ENCODE measurements around the gene TRIM44.
"Not testable (repeated sequence)": the region's sequence is repeated elsewhere in the genome, so short reads cannot be mapped to it uniquely, and the experiment has no call there.

Gene TRIM44

DNA sequence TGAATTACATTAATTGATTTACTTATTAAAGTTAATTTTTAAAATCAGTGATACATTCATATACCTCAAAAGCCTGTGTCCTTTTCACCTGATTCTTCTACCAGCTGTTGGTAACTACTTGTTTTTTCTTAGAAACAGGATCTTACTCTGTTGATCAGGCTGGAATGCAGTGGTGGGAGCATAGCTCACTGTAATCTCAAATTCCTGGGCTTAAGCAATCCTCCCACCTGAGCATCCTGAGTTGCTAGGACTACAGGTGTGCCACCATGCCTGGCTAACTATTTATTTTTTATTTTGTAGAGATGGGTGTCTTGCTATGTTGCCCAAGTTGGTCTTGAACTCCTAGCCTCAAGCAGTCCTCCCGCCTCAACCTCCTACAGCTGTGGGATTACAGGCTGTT lies 4.7 kb downstream of the TRIM44 start:
- Histone ChIP-seq H2AFZ (ENCODE audit: low read length) (no peak overlapping the region), H3K4me2 (ENCODE audit: low read depth, low read length, poor library complexity, severe bottlenecking) (peak overlapping the region; percentile 28), H3K9me3 (ENCODE audit: insufficient read depth, low read depth, low read length) (peaks cover 5% of the 10 kb centered on the region; the same call in 1 of the 2 replicates), H3F3A (ENCODE audit: low read depth) (0 out of 2 replicates have a peak, but pooled peaks cover 3% of the 10 kb centered on the region), H3K36me3 (ENCODE audit: insufficient read depth, low read length) (no peaks in the 10 kb centered on the region; the same call in 1 of the 2 replicates), H3K27me3 (ENCODE audit: insufficient read depth, low read length, poor library complexity, severe bottlenecking) (no peaks in the 10 kb centered on the region), H3K79me2 (ENCODE audit: insufficient read depth, low read length) (peaks cover 85% of the 10 kb centered on the region), H3K9ac (ENCODE audit: low read depth, low read length, poor library complexity, severe bottlenecking) (no peak overlapping the region), H3K9me2 (replicated peaks; ENCODE audit: low read depth, low read length) (no peaks in the 10 kb centered on the region), H4K20me1 (ENCODE audit: insufficient read depth, low read length, poor library complexity, severe bottlenecking) (peaks cover 17% of the 10 kb centered on the region), H3K4me1 (ENCODE audit: insufficient read depth, low read length, poor library complexity, severe bottlenecking) (peaks cover 36% of the 10 kb centered on the region), H3K4me3 (ENCODE audit: low read length, poor library complexity, severe bottlenecking) (no peak overlapping the region)
- TF ChIP-seq EZH2phosphoT487 (IDR thresholded peaks at IDR 0.05; ENCODE audit: borderline replicate concordance) = no peak
- TF ChIP-seq, protein P1, sequence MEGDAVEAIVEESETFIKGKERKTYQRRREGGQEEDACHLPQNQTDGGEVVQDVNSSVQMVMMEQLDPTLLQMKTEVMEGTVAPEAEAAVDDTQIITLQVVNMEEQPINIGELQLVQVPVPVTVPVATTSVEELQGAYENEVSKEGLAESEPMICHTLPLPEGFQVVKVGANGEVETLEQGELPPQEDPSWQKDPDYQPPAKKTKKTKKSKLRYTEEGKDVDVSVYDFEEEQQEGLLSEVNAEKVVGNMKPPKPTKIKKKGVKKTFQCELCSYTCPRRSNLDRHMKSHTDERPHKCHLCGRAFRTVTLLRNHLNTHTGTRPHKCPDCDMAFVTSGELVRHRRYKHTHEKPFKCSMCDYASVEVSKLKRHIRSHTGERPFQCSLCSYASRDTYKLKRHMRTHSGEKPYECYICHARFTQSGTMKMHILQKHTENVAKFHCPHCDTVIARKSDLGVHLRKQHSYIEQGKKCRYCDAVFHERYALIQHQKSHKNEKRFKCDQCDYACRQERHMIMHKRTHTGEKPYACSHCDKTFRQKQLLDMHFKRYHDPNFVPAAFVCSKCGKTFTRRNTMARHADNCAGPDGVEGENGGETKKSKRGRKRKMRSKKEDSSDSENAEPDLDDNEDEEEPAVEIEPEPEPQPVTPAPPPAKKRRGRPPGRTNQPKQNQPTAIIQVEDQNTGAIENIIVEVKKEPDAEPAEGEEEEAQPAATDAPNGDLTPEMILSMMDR (conservative IDR thresholded peaks at IDR 0.05; ENCODE audit: low read length) = no peak

DNA sequence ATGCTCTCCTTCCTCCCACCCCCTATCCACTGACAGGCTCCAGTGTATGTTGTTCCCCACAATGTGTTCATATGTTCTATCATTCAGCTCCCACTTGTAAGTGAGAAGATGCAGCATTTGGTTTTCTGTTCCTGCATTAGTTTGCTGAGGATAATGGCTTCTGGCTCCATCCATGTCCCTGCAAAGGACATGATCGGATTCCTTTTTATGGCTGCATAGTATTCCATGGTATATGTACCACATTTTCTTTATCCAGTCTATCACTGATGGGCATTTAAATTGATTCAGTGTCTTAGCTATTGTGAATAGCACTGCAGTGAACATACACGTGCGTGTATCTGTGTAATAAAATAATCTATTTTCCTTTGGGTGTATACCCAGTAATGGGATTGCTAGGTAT lies 5.8 kb downstream of the TRIM44 start:
- peaks cover 42% of the 10 kb centered on the region for H3K4me1 ChIP-seq (ENCODE audit: insufficient read depth, low read length, poor library complexity, severe bottlenecking)
- H3K9me3 ChIP-seq (ENCODE audit: insufficient read depth, low read depth, low read length); H3K4me3 ChIP-seq (ENCODE audit: low read length, poor library complexity, severe bottlenecking); H2AFZ ChIP-seq (ENCODE audit: low read length); H3K9ac ChIP-seq (ENCODE audit: low read depth, low read length, poor library complexity, severe bottlenecking); H3K36me3 ChIP-seq (ENCODE audit: insufficient read depth, low read length); H3K27me3 ChIP-seq (ENCODE audit: insufficient read depth, low read length, poor library complexity, severe bottlenecking); H3K9me2 ChIP-seq (replicated peaks; ENCODE audit: low read depth, low read length); H3F3A ChIP-seq (ENCODE audit: low read depth): not testable (repeated sequence)
- H3K4me2 ChIP-seq (ENCODE audit: low read depth, low read length, poor library complexity, severe bottlenecking) = peak overlapping the region; percentile 31
- H3K79me2 ChIP-seq (ENCODE audit: insufficient read depth, low read length) = peaks cover 90% of the 10 kb centered on the region
- peaks cover 28% of the 10 kb centered on the region for H4K20me1 ChIP-seq (ENCODE audit: insufficient read depth, low read length, poor library complexity, severe bottlenecking)

DNA sequence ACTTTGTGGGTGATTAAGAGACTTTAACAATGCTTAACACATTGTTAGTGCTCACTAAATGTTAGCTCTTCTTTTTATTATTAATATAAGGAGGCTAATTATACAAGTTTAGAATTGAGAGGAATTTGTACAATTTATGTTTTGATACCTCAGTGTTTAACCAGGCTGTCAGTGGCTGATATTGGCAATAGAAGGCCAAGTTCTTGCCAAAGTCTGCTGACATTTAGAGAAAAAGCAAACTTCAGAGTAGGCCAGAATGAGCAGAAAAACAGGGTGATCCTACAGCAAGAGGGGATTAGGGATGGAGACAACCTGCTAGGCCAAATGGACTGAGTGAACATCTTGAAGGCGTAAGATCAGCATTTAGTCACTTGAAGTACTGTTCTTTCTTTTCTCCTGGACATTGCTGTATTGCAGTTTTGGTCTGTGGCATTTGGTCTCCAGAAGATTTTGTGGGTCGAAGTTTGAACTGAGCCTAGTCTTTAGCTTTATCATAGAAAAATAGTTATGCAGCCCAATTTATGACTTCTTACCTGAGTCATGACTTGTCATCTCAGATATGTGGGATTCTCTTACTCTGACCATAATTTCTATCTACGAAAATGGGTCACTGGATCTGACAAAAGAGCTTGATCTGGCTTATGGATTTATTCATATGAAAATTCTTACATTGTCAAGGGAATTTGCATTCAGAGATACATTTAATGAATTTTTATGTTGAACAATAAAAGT lies 9.0 kb downstream of the TRIM44 start:
- Histone ChIP-seq H3K9me3 (ENCODE audit: insufficient read depth, low read depth, low read length) (no peaks in the 10 kb centered on the region), H3K9me2 (replicated peaks; ENCODE audit: low read depth, low read length) (no peaks in the 10 kb centered on the region), H3F3A (ENCODE audit: low read depth) (no peaks in the 10 kb centered on the region), H3K4me1 (ENCODE audit: insufficient read depth, low read length, poor library complexity, severe bottlenecking) (peaks cover 46% of the 10 kb centered on the region), H2AFZ (ENCODE audit: low read length) (no peak overlapping the region), H4K20me1 (ENCODE audit: insufficient read depth, low read length, poor library complexity, severe bottlenecking) (peaks cover 47% of the 10 kb centered on the region), H3K36me3 (ENCODE audit: insufficient read depth, low read length) (no peaks in the 10 kb centered on the region; the same call in 1 of the 2 replicates), H3K27me3 (ENCODE audit: insufficient read depth, low read length, poor library complexity, severe bottlenecking) (no peaks in the 10 kb centered on the region), H3K79me2 (ENCODE audit: insufficient read depth, low read length) (peaks cover 91% of the 10 kb centered on the region), H3K4me3 (ENCODE audit: low read length, poor library complexity, severe bottlenecking) (peak overlapping the region; percentile 32), H3K9ac (ENCODE audit: low read depth, low read length, poor library complexity, severe bottlenecking) (no peak overlapping the region), H3K4me2 (ENCODE audit: low read depth, low read length, poor library complexity, severe bottlenecking) (peak overlapping the region; percentile 64)
- TF ChIP-seq, protein P1 (conservative IDR thresholded peaks at IDR 0.05; ENCODE audit: low read length) = no peak
- TF ChIP-seq EZH2phosphoT487 (IDR thresholded peaks at IDR 0.05; ENCODE audit: borderline replicate concordance) = no peak

DNA sequence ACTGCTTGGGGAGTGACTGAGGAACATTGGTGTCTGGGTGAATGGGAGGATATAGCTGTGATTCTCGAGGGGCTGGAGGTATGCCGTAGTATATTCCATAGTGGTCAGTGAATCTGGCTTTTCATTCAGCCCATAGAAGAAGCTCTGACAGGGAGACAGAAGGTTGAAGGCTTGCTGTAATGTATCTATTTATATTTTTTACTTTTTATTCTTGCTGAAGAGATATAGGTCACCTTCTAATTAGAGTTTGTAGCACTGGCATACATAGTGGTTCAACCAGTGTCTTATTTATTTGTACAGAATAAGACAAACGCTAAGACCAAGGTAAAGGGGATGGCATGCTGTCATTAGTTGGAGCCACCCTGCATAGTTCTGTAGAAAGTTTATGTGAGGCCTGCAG lies 10.0 kb downstream of the TRIM44 start:
- TF ChIP-seq, protein P1 (conservative IDR thresholded peaks at IDR 0.05; ENCODE audit: low read length) = no peak
- TF ChIP-seq EZH2phosphoT487 (IDR thresholded peaks at IDR 0.05; ENCODE audit: borderline replicate concordance) = no peak
- peaks cover 51% of the 10 kb centered on the region for H3K4me1 ChIP-seq (ENCODE audit: insufficient read depth, low read length, poor library complexity, severe bottlenecking)
- H4K20me1 ChIP-seq (ENCODE audit: insufficient read depth, low read length, poor library complexity, severe bottlenecking) = peaks cover 49% of the 10 kb centered on the region
- no peak overlapping the region for H3K4me3 ChIP-seq (ENCODE audit: low read length, poor library complexity, severe bottlenecking)
- peak overlapping the region; percentile 64 for H3K4me2 ChIP-seq (ENCODE audit: low read depth, low read length, poor library complexity, severe bottlenecking)
- H3K9me2 ChIP-seq (replicated peaks; ENCODE audit: low read depth, low read length) = no peaks in the 10 kb centered on the region
- H3K9me3 ChIP-seq (ENCODE audit: insufficient read depth, low read depth, low read length) = no peaks in the 10 kb centered on the region
- H3F3A ChIP-seq (ENCODE audit: low read depth) = no peaks in the 10 kb centered on the region
- no peak overlapping the region for H3K9ac ChIP-seq (ENCODE audit: low read depth, low read length, poor library complexity, severe bottlenecking)
- H3K79me2 ChIP-seq (ENCODE audit: insufficient read depth, low read length) = peaks cover 94% of the 10 kb centered on the region
- H3K27me3 ChIP-seq (ENCODE audit: insufficient read depth, low read length, poor library complexity, severe bottlenecking) = no peaks in the 10 kb centered on the region
- no peaks in the 10 kb centered on the region; the same call in 1 of the 2 replicates for H3K36me3 ChIP-seq (ENCODE audit: insufficient read depth, low read length)
- no peak overlapping the region for H2AFZ ChIP-seq (ENCODE audit: low read length)

Data from Loucy (cell line).